DND-41 (cell line): ENCODE measurements around the gene EYS.
"Not testable (repeated sequence)": the region's sequence is repeated elsewhere in the genome, so short reads cannot be mapped to it uniquely, and the experiment has no call there.

Experiments used
- CTCF ChIP-seq: IDR thresholded peaks from 2 replicates; pipeline ENCODE4 v1.5.1; 2012; ENCODE audit warnings: borderline replicate concordance, low read length, moderate library complexity, mild to moderate bottlenecking; ENCODE audit not compliant: poor library complexity, severe bottlenecking; ENCODE audit errors: extremely low read depth
- EZH2 ChIP-seq: IDR thresholded peaks from 3 replicates; pipeline ENCODE4 v1.6.1; 2012; ENCODE audit warnings: borderline replicate concordance, low read depth, mild to moderate bottlenecking, moderate library complexity, low read length, inconsistent platforms; ENCODE audit not compliant: severe bottlenecking

GRCh38 chr6:64469405-64469804 is 1237.6 kb downstream of the EYS start:
- TF ChIP-seq CTCF: peak; percentile 12
- not testable (repeated sequence) for TF ChIP-seq EZH2
